HEK293T (cell line): ENCODE results near the gene RNU2-1.
"Not testable (repeated sequence)": the region's sequence is repeated elsewhere in the genome, so short reads cannot be mapped to it uniquely, and the experiment has no call there.

Experiments used
- CTCF ChIA-PET: fragments of 350-600 bp; formaldehyde crosslinking; extraction: SDS; loops from one replicate; lab custom pipeline; 2021; ENCODE audit warnings: antibody characterized with exemption, inconsistent platforms; lab: Yijun Ruan, JAX
- POLR2A ChIA-PET: fragments of 350-600 bp; formaldehyde crosslinking; extraction: SDS; loops from one replicate; lab custom pipeline; 2020; ENCODE audit warnings: antibody characterized with exemption, inconsistent platforms; lab: Yijun Ruan, JAX
- DNase-seq: peaks from one replicate; pipeline ENCODE4 v3.0.0; 2012; ENCODE audit warnings: mixed read lengths; ENCODE audit errors: extremely low spot score
- ARNT ChIP-seq: fragments of 450-650 bp; IDR thresholded peaks from 2 replicates; pipeline ENCODE4 v1.6.1; 2017; ENCODE audit warnings: mild to moderate bottlenecking
- BHLHE40 ChIP-seq: fragments of 450-650 bp; IDR thresholded peaks from 2 replicates; pipeline ENCODE4 v1.6.1; 2016; ENCODE audit warnings: mild to moderate bottlenecking, moderate library complexity, borderline replicate concordance
- CTBP1 ChIP-seq: fragments of 450-650 bp; IDR thresholded peaks from 2 replicates; pipeline ENCODE4 v1.6.1; 2016; ENCODE audit warnings: borderline replicate concordance
- ELF4 ChIP-seq: fragments of 450-650 bp; IDR thresholded peaks from 2 replicates; pipeline ENCODE4 v1.6.1; 2017; ENCODE audit warnings: antibody characterized with exemption
- FOXA1 ChIP-seq: fragments of 450-650 bp; IDR thresholded peaks from 2 replicates; pipeline ENCODE4 v1.6.1; 2016; ENCODE audit warnings: mild to moderate bottlenecking
- FOXK2 ChIP-seq: fragments of 450-650 bp; IDR thresholded peaks from 2 replicates; pipeline ENCODE4 v1.6.1; 2016; ENCODE audit warnings: mild to moderate bottlenecking
- FOXM1 ChIP-seq: fragments of 450-650 bp; IDR thresholded peaks from 2 replicates; pipeline ENCODE4 v1.6.1; 2017; ENCODE audit warnings: mild to moderate bottlenecking, borderline replicate concordance
- HDGF ChIP-seq: fragments of 450-650 bp; IDR thresholded peaks from 2 replicates; pipeline ENCODE4 v1.6.1; 2017; ENCODE audit warnings: antibody characterized with exemption, borderline replicate concordance
- L3MBTL2 ChIP-seq: fragments of 450-650 bp; conservative IDR thresholded peaks from 2 replicates; pipeline ENCODE4 v1.6.1; 2016; ENCODE audit warnings: mild to moderate bottlenecking
- LEF1 ChIP-seq: fragments of 450-650 bp; IDR thresholded peaks from 2 replicates; pipeline ENCODE4 v1.6.1; 2017; ENCODE audit warnings: mild to moderate bottlenecking, borderline replicate concordance
- NFRKB ChIP-seq: fragments of 450-650 bp; IDR thresholded peaks from 2 replicates; pipeline ENCODE4 v1.6.1; 2016; ENCODE audit warnings: mild to moderate bottlenecking, moderate library complexity
- SP1 ChIP-seq: fragments of 450-650 bp; IDR thresholded peaks from 2 replicates; pipeline ENCODE4 v1.6.1; 2017
- SUZ12 ChIP-seq: fragments of 450-650 bp; IDR thresholded peaks from 2 replicates; pipeline ENCODE4 v1.6.1; 2016; ENCODE audit warnings: mild to moderate bottlenecking
- TARDBP ChIP-seq: fragments of 450-650 bp; IDR thresholded peaks from 2 replicates; pipeline ENCODE4 v1.6.1; 2016
- ZNF384 ChIP-seq: fragments of 450-650 bp; IDR thresholded peaks from 2 replicates; pipeline ENCODE4 v1.6.1; 2016
- TF ChIP-seq, protein P1 (sequence below): fragments of 450-650 bp; IDR thresholded peaks from 2 replicates; pipeline ENCODE4 v1.6.1; 2016

The RNU2-1 gene

DNA sequence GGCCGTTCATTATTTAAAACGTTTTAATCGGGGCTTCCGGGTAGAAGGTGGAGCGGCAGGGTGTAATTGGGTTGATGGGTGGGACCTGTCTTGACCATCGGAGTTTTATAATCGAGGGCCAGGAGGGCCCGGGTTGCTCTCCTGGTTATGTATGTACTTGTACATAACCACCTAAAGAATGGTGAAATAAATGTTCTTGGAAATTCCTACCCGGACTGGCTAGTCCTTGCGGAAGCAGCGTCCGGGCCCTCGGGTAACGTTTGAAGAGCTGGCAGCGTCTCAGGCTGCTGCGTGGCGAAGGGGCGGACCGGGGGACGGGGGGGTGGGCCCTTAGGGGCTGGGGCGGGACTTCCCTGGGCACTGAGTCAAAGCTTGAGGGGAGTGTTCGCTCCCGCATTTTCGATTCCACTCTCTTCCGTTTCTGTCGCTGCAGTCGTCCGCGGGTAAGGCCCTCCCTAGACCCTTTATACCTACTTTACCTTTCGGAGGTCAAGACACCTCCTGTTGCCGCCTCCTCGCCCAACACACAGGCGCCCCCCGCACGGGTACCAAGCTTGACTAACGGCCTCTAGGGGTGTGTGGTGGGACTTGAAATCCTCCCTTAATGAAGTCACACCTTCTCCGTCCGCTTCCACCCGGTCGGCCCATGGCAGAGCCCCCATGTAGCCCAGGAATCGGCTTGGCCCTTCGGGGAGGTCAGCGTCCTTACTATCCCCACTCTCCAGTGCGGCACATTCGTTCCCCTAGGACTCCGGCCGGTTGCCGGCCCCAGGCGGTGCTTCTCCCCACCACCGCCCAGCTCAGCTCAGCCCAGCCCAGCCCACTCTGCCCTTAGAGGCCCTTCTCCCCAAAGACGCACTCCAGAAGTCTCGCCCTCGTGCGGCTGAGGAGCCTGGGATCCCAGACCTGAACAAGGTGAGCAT, 22.0 kb downstream of the RNU2-1 start, which contains the start of gene TMEM106A:
Gene TMEM106A, plus strand, starts transcription at position 396 of the 923 bp plus-strand sequence. CDS start 1,167 bp downstream, outside the sequence.
- POLR2A ChIA-PET: interaction anchor here (0.8 to 2.2 kb wide), 3 partner anchors 104 to 157 kb away, joined by 3 to 16 read pairs (median 8); no protein-coding TSS in a partner anchor

DNA sequence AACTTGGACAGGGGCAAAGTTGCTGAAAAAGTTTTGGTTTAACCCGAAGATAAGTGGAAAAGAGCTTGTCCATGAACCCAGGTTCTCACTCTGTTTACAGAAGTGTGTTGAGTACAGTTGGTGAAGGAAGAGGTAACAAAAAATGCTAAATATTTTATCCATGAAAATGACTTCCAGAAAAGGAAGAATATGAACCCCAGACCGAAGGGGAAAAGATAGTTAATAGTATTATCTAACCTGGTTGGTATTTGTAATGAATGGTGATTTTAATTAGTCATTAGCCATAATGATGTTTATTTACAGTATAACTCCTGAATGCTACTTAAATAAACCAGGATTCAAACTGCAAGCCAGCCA, 22.7 kb downstream of the RNU2-1 start:
- CTCF ChIA-PET: no interaction called here
- TF ChIP-seq FOXK2 (no peak), LEF1 (no peak), NFRKB (no peak), SP1 (no peak), ZNF384 (no peak)
- DNase-seq: no peak
- POLR2A ChIA-PET: no interaction called here

More for the DNA sequence above, 22.0 kb downstream of the RNU2-1 start, which contains the start of gene TMEM106A:
- TF ChIP-seq FOXK2: no peak
- no peak for TF ChIP-seq HDGF
- no peak for TF ChIP-seq ARNT
- TF ChIP-seq NFRKB: no peak
- no peak for TF ChIP-seq CTBP1
- no peak for TF ChIP-seq TARDBP
- TF ChIP-seq FOXA1: no peak
- TF ChIP-seq ZNF384: no peak
- TF ChIP-seq LEF1: no peak
- no peak for TF ChIP-seq SP1
- no peak for TF ChIP-seq BHLHE40
- TF ChIP-seq FOXM1: no peak
- TF ChIP-seq, protein P1, sequence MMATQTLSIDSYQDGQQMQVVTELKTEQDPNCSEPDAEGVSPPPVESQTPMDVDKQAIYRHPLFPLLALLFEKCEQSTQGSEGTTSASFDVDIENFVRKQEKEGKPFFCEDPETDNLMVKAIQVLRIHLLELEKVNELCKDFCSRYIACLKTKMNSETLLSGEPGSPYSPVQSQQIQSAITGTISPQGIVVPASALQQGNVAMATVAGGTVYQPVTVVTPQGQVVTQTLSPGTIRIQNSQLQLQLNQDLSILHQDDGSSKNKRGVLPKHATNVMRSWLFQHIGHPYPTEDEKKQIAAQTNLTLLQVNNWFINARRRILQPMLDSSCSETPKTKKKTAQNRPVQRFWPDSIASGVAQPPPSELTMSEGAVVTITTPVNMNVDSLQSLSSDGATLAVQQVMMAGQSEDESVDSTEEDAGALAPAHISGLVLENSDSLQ: no peak
- no peak for TF ChIP-seq SUZ12
- TF ChIP-seq ELF4: no peak
- DNase-seq: no peak
- CTCF ChIA-PET: no interaction called here

DNA sequence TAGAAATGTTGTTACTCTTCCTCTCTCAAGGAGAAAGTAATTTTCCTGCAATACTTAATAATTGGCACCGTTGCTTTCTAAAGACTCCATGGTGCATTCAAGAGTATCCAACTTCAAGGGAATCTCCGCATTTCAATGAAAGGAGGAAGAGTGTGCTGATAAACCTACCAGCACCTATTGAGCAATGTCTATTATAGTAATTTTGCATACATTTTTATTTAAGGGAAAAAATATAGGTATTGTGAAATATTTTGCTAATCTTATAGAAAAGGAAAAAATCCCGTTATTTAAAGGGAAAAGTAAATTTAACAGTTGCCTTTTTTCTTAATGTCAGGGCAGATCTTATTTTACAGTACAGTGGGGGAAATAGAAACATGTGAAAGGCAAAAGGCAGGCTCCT, 23.2 kb downstream of the RNU2-1 start:
- CTCF ChIA-PET: no interaction called here
- DNase-seq: no peak
- TF ChIP-seq FOXA1 (no peak), BHLHE40 (no peak), L3MBTL2 (no peak), SP1 (no peak), ARNT (no peak)
- POLR2A ChIA-PET: no interaction called here

DNA sequence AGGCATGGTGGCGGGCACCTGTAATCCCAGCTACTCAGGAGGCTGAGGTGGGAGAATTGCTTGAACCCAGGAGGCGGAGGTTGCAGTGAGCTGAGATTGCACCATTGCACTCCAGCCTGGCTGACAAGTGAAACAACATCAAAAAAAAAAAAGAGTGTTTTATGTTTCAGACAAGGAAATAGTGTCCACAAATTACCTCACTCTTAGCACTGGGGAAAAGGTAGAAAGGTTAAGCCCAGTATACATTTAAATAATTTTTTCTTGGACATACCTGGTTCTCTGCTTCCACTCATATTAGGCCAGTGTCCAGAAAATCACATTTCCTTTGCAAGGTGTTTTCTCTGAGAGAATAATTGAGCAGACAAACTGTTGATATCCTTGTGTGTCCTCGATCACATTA, 30.8 kb downstream of the RNU2-1 start:
- ChIA-PET CTCF (interaction anchor here (0.6 kb wide), 1 partner anchor 106 kb away, joined by 4 read pairs; no protein-coding TSS in a partner anchor), POLR2A (interaction anchor here (0.9 to 1.0 kb wide), 3 partner anchors 10 to 281 kb away, joined by 3 read pairs; partner anchors contain the start of gene DHX8)
- DNase-seq: not testable (repeated sequence)

DNA sequence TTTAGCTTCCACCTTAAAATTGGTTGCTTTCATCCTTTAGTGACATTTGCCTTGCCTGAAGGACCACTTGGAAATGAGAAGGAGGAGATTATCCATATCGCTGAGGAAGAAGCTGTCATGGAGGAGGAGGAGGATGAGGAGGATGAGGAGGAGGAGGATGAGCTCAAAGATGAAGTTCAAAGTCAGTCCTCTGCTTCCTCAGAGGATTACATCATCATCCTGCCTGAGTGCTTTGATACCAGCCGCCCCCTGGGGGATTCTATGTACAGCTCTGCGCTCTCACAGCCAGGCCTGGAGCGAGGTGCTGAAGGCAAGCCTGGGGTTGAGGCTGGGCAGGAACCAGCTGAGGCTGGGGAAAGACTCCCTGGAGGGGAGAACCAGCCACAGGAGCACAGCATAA, 33.6 kb downstream of the RNU2-1 start:
- DNase-seq: no peak
- TF ChIP-seq SP1: no peak
- no peak for TF ChIP-seq HDGF
- no peak for TF ChIP-seq FOXA1
- no peak for TF ChIP-seq SUZ12
- TF ChIP-seq, protein P1: no peak
- no peak for TF ChIP-seq BHLHE40
- no peak for TF ChIP-seq TARDBP
- no peak for TF ChIP-seq ZNF384
- TF ChIP-seq FOXK2: no peak
- TF ChIP-seq L3MBTL2: no peak
- ChIA-PET POLR2A (interaction anchor here (0.6 to 2.6 kb wide), 6 partner anchors 22 to 168 kb away, joined by 3 to 16 read pairs (median 3); no protein-coding TSS in a partner anchor), CTCF (no interaction called here)

DNA sequence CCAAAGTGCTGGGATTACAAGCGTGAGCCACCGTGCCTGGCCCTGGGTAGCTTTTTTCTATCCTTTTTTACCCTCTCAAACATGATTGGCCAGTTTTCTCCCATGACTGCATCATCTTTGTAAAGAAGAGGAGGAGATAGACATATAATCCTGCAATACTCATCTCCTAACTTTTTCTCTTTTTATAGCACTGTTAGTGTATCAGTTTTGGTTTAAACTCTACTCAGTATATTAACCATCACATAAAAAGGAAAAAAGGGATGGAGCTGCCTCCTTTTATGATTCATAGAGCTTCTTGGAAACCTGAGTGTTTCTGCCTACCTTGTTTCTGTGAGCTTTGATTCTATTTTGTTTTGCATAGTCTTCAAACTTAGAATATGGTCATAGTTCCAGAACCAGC, 34.1 kb downstream of the RNU2-1 start:
- DNase-seq: no peak
- ChIA-PET CTCF (no interaction called here), POLR2A (interaction anchor here (1.0 to 2.6 kb wide), 7 partner anchors 16 to 169 kb away, joined by 3 to 16 read pairs (median 3); no protein-coding TSS in a partner anchor)
- no peak for TF ChIP-seq SP1

DNA sequence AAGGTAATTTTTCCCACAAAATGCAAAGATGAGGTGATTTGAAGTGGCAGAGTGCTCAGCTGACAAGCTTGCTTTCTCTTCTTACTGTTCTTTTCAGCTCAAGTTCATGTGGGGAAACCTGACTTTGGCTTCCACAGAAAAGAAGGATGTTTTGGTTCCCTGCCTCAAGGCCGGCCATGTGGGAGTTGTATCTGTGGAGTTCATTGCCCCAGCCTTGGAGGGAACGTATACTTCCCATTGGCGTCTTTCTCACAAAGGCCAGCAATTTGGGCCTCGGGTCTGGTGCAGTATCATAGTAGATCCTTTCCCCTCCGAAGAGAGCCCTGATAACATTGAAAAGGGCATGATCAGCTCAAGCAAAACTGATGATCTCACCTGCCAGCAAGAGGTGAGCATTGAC, 40.5 kb downstream of the RNU2-1 start:
- no peak for TF ChIP-seq SUZ12
- TF ChIP-seq HDGF: no peak
- TF ChIP-seq ZNF384: no peak
- TF ChIP-seq, protein P1: no peak
- POLR2A ChIA-PET: interaction anchor here (1.4 kb wide), 1 partner anchor 123 kb away, joined by 4 read pairs; no protein-coding TSS in a partner anchor
- DNase-seq: no peak
- CTCF ChIA-PET: no interaction called here

DNA sequence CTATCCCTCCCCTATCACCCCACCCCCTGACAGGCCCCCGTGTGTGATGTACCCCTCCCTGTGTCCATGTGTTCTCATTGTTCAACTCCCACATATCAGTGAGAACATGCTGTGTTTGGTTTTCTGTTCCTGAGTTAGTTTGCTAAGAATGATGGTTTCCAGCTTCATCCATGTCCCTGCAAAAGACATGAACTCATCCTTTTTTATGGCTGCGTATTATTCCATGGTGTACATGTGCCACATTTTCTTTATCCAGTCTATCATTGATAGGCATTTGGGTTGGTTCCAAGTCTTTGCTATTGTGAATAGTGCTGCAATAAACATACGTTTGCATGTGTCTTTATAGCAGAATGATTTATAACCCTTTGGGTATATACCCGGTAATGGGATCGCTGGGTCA, 47.1 kb downstream of the RNU2-1 start:
- DNase-seq, CTCF ChIA-PET: not testable (repeated sequence)

More for the DNA sequence above, 47.1 kb downstream of the RNU2-1 start:
- POLR2A ChIA-PET: not testable (repeated sequence)
